ENCODE results near the gene CEBPA. TPM values are rescaled to one million over a fixed set of nuclear protein-coding genes. Genes with fewer than 3 reads are reported as not detected.

Gene CEBPA
- total and polyA plus RNA-seq, 3 donors from 2014 or later = 3.5 to 5.0 (median 4.7) TPM

GRCh38 chr19:33269016-33269415, 33.3 kb downstream of the CEBPA start:
- no peak overlapping the region for H3K4me3 ChIP-seq
- H3K36me3 ChIP-seq (ENCODE audit: low read depth, missing control alignments) = no peaks in the 10 kb centered on the region
- TF ChIP-seq, protein P1, sequence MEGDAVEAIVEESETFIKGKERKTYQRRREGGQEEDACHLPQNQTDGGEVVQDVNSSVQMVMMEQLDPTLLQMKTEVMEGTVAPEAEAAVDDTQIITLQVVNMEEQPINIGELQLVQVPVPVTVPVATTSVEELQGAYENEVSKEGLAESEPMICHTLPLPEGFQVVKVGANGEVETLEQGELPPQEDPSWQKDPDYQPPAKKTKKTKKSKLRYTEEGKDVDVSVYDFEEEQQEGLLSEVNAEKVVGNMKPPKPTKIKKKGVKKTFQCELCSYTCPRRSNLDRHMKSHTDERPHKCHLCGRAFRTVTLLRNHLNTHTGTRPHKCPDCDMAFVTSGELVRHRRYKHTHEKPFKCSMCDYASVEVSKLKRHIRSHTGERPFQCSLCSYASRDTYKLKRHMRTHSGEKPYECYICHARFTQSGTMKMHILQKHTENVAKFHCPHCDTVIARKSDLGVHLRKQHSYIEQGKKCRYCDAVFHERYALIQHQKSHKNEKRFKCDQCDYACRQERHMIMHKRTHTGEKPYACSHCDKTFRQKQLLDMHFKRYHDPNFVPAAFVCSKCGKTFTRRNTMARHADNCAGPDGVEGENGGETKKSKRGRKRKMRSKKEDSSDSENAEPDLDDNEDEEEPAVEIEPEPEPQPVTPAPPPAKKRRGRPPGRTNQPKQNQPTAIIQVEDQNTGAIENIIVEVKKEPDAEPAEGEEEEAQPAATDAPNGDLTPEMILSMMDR (IDR thresholded peaks at IDR 0.05) = no peak
- no peak for TF ChIP-seq POLR2A (IDR thresholded peaks at IDR 0.05)
- intact Hi-C loops (cut with DNase I; ENCODE audit: low total_unique reads) = no loop called here
- H3K9me3 ChIP-seq = no peaks in the 10 kb centered on the region
- H3K27ac ChIP-seq = no peak overlapping the region
- no peaks in the 10 kb centered on the region for H3K27me3 ChIP-seq
- no peak for DNase-seq
- H3K4me1 ChIP-seq = peaks cover 10% of the 10 kb centered on the region
- WGBS, 2 donors = 87 to 88% methylated on average over 7 to 10 of the region's 10 CpGs

GRCh38 chr19:33268162-33268991, 34.0 kb downstream of the CEBPA start:
- 79 to 82% methylated on average over 10 to 22 of the region's 22 CpGs for WGBS, 2 donors
- no peaks in the 10 kb centered on the region for H3K9me3 ChIP-seq
- intact Hi-C loops (cut with DNase I; ENCODE audit: low total_unique reads) = no loop called here

DNA sequence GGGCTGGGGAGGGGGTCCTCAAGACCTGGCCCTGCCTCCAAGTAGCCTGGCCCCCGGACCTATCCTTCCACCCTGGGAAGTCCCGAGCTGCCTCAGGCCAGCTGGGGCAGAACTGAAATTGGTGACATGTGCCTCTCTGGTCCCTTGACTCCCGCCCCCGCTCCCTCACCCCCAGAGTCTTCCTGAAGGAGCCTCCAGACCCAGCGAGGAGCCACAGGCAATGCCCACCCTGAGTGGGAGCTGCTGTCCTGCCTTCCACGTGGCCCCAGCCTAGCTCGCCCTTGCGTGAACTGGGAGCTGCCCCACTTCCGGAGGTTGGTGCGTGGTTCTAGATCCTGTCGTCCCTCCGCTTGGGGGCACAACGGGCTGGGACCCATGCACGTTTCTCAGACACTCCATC, 34.6 kb downstream of the CEBPA start:
- H3K36me3 ChIP-seq (ENCODE audit: low read depth, missing control alignments) = no peaks in the 10 kb centered on the region
- intact Hi-C loops (cut with DNase I; ENCODE audit: low total_unique reads) = no loop called here
- H3K4me3 ChIP-seq = no peak overlapping the region
- no peak for DNase-seq
- no peaks in the 10 kb centered on the region for H3K27me3 ChIP-seq
- 64 to 67% methylated on average over 9 to 14 of the region's 14 CpGs for WGBS, 2 donors
- no peak overlapping the region for H3K27ac ChIP-seq
- TF ChIP-seq, protein P1 (IDR thresholded peaks at IDR 0.05) = no peak
- no peak for TF ChIP-seq POLR2A (IDR thresholded peaks at IDR 0.05)
- no peaks in the 10 kb centered on the region for H3K4me1 ChIP-seq
- no peaks in the 10 kb centered on the region for H3K9me3 ChIP-seq

More at GRCh38 chr19:33268162-33268991, 34.0 kb downstream of the CEBPA start:
- H3K4me3 ChIP-seq = no peak overlapping the region
- no peaks in the 10 kb centered on the region for H3K36me3 ChIP-seq (ENCODE audit: low read depth, missing control alignments)
- H3K27ac ChIP-seq = no peak overlapping the region
- peaks cover 5% of the 10 kb centered on the region for H3K4me1 ChIP-seq
- no peak for DNase-seq
- TF ChIP-seq, protein P1 (IDR thresholded peaks at IDR 0.05) = no peak
- no peak for TF ChIP-seq POLR2A (IDR thresholded peaks at IDR 0.05)
- no peaks in the 10 kb centered on the region for H3K27me3 ChIP-seq

- H3K9me3 ChIP-seq = no peaks in the 10 kb centered on the region
- no peaks in the 10 kb centered on the region for H3K27me3 ChIP-seq
- WGBS, 2 donors = 75 to 78% methylated on average over 14 to 20 of the region's 20 CpGs
- no peak overlapping the region for H3K4me3 ChIP-seq
- DNase-seq = no peak
- intact Hi-C loops (cut with DNase I; ENCODE audit: low total_unique reads) = no loop called here
- no peaks in the 10 kb centered on the region for H3K4me1 ChIP-seq
- TF ChIP-seq POLR2A (IDR thresholded peaks at IDR 0.05) = no peak
- TF ChIP-seq, protein P1 (IDR thresholded peaks at IDR 0.05) = no peak
- no peak overlapping the region for H3K27ac ChIP-seq
- H3K36me3 ChIP-seq (ENCODE audit: low read depth, missing control alignments) = no peaks in the 10 kb centered on the region
These were observed 35.3 kb downstream of the CEBPA start for GRCh38 chr19:33266974-33267484.
